Transverse colon (tissue), 4 donors: ENCODE results near the gene MYO16. TPM values are rescaled to one million over a fixed set of nuclear protein-coding genes. Genes with fewer than 3 reads are reported as not detected.

Experiments used
- DNase-seq: peaks from one replicate; pipeline ENCODE4 v3.0.0-alpha.2; 2019
- H3K27ac ChIP-seq, 4 donors: fragments of 200-600 bp; sonication (generic); 2 replicates each; pipeline ENCODE4 v1.5.1; 2016 to 2018; ENCODE audit warnings: inconsistent platforms in 4 of 4
- H3K27me3 ChIP-seq: fragments of 200-600 bp; sonication (generic); 2 replicates; pipeline ENCODE4 v1.5.1; 2017; ENCODE audit warnings: inconsistent platforms
- H3K36me3 ChIP-seq, 4 donors: fragments of 200-600 bp; sonication (generic); 2 replicates each; pipeline ENCODE4 v1.5.1; 2017 to 2019; ENCODE audit warnings: inconsistent platforms in 4 of 4
- H3K4me1 ChIP-seq, 4 donors: fragments of 200-600 bp; sonication (generic); 2 replicates each; pipeline ENCODE4 v1.5.1; 2017 to 2020; ENCODE audit warnings: inconsistent platforms in 4 of 4
- H3K4me3 ChIP-seq, 4 donors: fragments of 200-600 bp; sonication (generic); 1 replicate in 1 of 4; 2 replicates in 3 of 4; pipeline versions ENCODE4 v1.5.1 to v1.6.1; 2017 to 2019; ENCODE audit warnings: inconsistent platforms in 4 of 4
- H3K9me3 ChIP-seq, 2 donors: fragments of 200-600 bp; sonication (generic); 2 replicates each; pipeline ENCODE4 v1.5.1; 2017 to 2019; ENCODE audit warnings: inconsistent platforms in 2 of 2
- EP300 ChIP-seq: sonication (generic); formaldehyde crosslinking; IDR thresholded peaks from one replicate; pipeline ENCODE4 v1.6.1; 2017; ENCODE audit warnings: antibody characterized with exemption, low read depth
- POLR2A ChIP-seq: fragments of 450-650 bp; IDR thresholded peaks from one replicate; pipeline ENCODE4 v1.6.1; 2016; ENCODE audit warnings: antibody characterized with exemption, mild to moderate bottlenecking, moderate library complexity
- POLR2AphosphoS5 ChIP-seq, 3 donors: sonication (generic); formaldehyde crosslinking; IDR thresholded peaks; one replicate each; pipeline ENCODE4 v1.6.1; 2016; ENCODE audit warnings: antibody characterized with exemption in 3 of 3
- WGBS, 2 donors: methylation state at CpG; one replicate each; pipeline ENCODE4 v1.1.5; 2018; ENCODE audit warnings: low coverage in 1 of 2; 5-methylcytosine and 5-hydroxymethylcytosine counted together
- in situ Hi-C, 4 donors: fragments of 200-750 bp; cut with MboI; loops; one replicate each; pipeline versions ENCODE4 v1.15.0 to v1.15.1; 2017; ENCODE audit warnings: low sequenced_read_pairs in 3 of 4, low pct_ligation_motif_present in 1 of 4, low pct_unique_long_range_greater_than_20kb in 1 of 4
- intact Hi-C: fragments of 100-400 bp; cut with DNase I; formaldehyde crosslinking; loops from one replicate; pipeline ENCODE4 v1.15.1; 2023; ENCODE audit warnings: low total_unique reads
- total RNA-seq, 4 donors: library from RNA; depleted of rRNA; stranded (reverse); fragments of >200 nt; gene quantifications; one replicate each; pipeline ENCODE4 v1.1.0, GENCODE V29; 2016
- TF ChIP-seq, protein P1 (sequence below), 5 experiments: fragments of 200-600 bp in 3 of 5; fragments of 450-650 bp in 2 of 5; sonication (generic) in 3 of 5; IDR thresholded peaks; 1 replicate in 2 of 5; 2 replicates in 3 of 5; pipeline ENCODE4 v1.5.1; 2016 to 2017; ENCODE audit warnings: antibody characterized with exemption in 5 of 5, inconsistent platforms in 3 of 5, mild to moderate bottlenecking in 2 of 5, moderate library complexity in 1 of 5

Gene MYO16
- total RNA-seq, 4 donors from 2014 or later: under 0.01 to 3.4 TPM; not detected in 2

DNA sequence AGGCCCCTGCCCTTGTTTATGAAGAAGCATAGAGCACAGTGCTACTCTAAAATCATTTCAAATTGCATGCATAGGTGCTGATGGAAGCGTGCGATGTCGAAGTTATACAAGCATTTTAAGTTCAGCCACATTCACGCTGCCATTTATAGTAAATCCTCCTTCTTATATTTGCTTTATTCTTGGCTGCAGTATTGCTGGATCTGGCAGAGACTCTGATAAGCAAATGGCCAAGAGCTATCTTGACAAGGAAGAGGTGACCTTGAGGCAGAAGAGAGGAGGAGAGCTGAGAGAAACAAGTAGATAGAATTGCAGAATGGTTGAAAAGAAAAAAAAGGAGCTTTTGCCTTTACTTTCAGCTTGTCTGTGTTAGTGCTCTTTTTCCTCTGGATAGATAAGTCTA is 18.9 kb upstream of the MYO16 start:
- 88 to 100% methylated on average over 2 to 4 of the region's 4 CpGs for WGBS, 2 donors
- Histone ChIP-seq H3K9me3 (peaks cover 0 to 3% of the 10 kb centered on the region in 2 donors), H3K36me3 (no peaks in the 10 kb centered on the region), H3K27me3 (no peaks in the 10 kb centered on the region), H3K27ac (no peak overlapping the region), H3K4me3 (no peak overlapping the region), H3K4me1 (no peaks in the 10 kb centered on the region)
- no peak for DNase-seq
- in situ Hi-C loops: loop anchor here in 1 of 4 donors (25.0 kb wide), 1 partner anchor 277 kb away; no protein-coding TSS in a partner anchor
- intact Hi-C loops: no loop called here
- TF ChIP-seq POLR2A (no peak), POLR2AphosphoS5 (IDR thresholded peaks at IDR 0.05) (no peak), EP300 (no peak)

DNA sequence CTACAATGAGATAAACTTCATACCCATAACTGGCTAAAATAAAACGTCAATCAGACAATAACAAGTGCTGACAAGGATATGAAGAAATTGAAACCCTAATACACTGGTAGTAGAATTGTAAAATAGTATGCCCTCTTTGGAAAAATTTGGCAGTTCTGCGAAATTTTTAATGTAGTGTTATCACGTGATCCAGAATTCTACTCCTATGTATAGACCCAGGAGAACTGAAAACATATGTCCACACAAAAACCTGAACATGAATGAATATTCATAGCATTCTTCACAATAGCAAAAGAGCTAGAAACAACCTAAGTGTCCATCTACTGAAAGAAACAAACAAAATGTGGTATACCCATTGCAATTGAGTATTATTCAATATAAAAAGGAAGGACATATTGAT is 14.2 kb upstream of the MYO16 start:
- no peaks in the 10 kb centered on the region for H3K4me1 ChIP-seq
- TF ChIP-seq POLR2AphosphoS5 (IDR thresholded peaks at IDR 0.05) (no peak), POLR2A (no peak), EP300 (no peak)
- TF ChIP-seq, protein P1, sequence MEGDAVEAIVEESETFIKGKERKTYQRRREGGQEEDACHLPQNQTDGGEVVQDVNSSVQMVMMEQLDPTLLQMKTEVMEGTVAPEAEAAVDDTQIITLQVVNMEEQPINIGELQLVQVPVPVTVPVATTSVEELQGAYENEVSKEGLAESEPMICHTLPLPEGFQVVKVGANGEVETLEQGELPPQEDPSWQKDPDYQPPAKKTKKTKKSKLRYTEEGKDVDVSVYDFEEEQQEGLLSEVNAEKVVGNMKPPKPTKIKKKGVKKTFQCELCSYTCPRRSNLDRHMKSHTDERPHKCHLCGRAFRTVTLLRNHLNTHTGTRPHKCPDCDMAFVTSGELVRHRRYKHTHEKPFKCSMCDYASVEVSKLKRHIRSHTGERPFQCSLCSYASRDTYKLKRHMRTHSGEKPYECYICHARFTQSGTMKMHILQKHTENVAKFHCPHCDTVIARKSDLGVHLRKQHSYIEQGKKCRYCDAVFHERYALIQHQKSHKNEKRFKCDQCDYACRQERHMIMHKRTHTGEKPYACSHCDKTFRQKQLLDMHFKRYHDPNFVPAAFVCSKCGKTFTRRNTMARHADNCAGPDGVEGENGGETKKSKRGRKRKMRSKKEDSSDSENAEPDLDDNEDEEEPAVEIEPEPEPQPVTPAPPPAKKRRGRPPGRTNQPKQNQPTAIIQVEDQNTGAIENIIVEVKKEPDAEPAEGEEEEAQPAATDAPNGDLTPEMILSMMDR (IDR thresholded peaks at IDR 0.05): no peak
- no peak overlapping the region for H3K4me3 ChIP-seq
- WGBS, 2 donors: 69 to 100% methylated on average over 1 to 3 of the region's 3 CpGs
- no peaks in the 10 kb centered on the region for H3K9me3 ChIP-seq
- intact Hi-C loops: no loop called here
- no peak for DNase-seq
- in situ Hi-C loops: loop anchor here in 1 of 4 donors (25.0 kb wide), 1 partner anchor 272 kb away; no protein-coding TSS in a partner anchor
- no peaks in the 10 kb centered on the region for H3K36me3 ChIP-seq
- H3K27ac ChIP-seq: no peak overlapping the region
- no peaks in the 10 kb centered on the region for H3K27me3 ChIP-seq

DNA sequence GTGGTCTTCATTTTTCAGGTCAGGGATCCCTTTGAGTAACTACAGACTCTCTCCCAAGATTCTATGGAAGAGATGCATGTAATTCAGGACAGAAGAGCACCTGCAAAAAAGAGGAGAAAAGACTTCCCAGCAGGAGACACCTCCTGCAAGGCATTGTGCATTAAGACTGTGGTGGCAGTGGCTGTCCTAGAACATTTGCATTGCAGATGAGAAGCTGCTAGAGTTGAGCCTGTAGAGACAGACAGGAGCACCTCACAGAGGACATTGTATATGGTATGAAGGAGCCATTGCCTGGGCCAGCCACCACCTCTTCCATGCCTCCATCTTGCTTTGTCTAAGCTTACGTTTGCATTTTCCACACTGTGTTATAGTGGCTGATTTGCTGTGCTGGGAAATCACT is 11.2 kb upstream of the MYO16 start:
- H3K9me3 ChIP-seq: no peaks in the 10 kb centered on the region
- no peaks in the 10 kb centered on the region for H3K4me1 ChIP-seq
- H3K27me3 ChIP-seq: no peaks in the 10 kb centered on the region
- TF ChIP-seq, protein P1 (IDR thresholded peaks at IDR 0.05): no peak
- no peak for TF ChIP-seq POLR2A
- no peak for TF ChIP-seq EP300
- no peak for TF ChIP-seq POLR2AphosphoS5 (IDR thresholded peaks at IDR 0.05)
- H3K4me3 ChIP-seq: no peak overlapping the region
- in situ Hi-C loops: loop anchor here in 1 of 4 donors (25.0 kb wide), 1 partner anchor 269 kb away; no protein-coding TSS in a partner anchor
- 59% methylated on average over 1 of the region's 1 CpG; no CpG with 5 or more reads in 1 of the 2 donors for WGBS, 2 donors
- DNase-seq: no peak
- H3K27ac ChIP-seq: no peak overlapping the region
- H3K36me3 ChIP-seq: no peaks in the 10 kb centered on the region
- intact Hi-C loops: no loop called here

DNA sequence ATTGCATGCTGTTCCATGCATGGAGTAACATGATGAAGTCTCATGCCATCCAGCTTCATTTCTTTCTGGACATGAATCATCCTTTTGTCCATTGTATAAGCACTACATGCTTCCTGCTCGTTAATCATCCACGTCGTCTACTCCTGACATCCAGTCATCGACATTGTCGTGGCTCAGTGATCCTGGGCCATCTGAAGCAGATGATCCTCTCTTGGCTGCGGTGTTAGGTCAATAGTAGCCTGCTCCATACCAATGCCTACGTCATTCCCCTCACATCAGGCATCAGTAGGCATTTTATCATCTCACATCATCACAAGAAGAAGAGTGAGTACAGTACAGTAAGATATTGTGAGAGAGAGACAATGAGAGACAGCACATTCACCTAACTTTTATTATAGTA is 7.9 kb upstream of the MYO16 start:
- Histone ChIP-seq H3K9me3 (no peaks in the 10 kb centered on the region), H3K36me3 (no peaks in the 10 kb centered on the region), H3K27ac (no peak overlapping the region), H3K4me3 (no peak overlapping the region), H3K27me3 (no peaks in the 10 kb centered on the region), H3K4me1 (no peaks in the 10 kb centered on the region)
- in situ Hi-C loops (loop anchor here in 1 of 4 donors (25.0 kb wide), 1 partner anchor 266 kb away; no protein-coding TSS in a partner anchor), intact Hi-C loops (no loop called here)
- TF ChIP-seq, protein P1 (IDR thresholded peaks at IDR 0.05): no peak
- TF ChIP-seq EP300 (no peak), POLR2AphosphoS5 (IDR thresholded peaks at IDR 0.05) (no peak), POLR2A (no peak)
- no peak for DNase-seq
- WGBS, 2 donors: 35 to 71% methylated on average over 2 to 7 of the region's 7 CpGs

DNA sequence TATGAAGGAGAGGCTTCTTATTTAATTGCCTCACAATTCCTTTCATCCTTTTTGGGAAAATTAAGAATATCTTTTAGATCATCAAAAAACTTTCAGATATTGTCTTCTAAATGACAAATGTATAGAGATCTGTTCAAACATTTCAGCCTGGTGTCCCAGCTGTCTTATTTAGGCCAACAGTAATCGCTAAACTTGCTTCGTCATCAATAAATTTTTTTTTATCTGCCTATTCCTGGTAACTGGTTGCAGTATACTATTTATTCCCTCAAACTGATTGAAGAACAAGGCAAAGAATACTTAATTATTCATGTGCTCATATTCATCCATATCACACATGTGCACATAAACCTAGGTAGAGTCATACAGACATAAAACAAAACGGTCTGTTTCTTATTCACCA is 5.3 kb upstream of the MYO16 start:
- in situ Hi-C loops: loop anchor here in 1 of 4 donors (25.0 kb wide), 1 partner anchor 263 kb away; no protein-coding TSS in a partner anchor
- intact Hi-C loops: no loop called here
- Histone ChIP-seq H3K27me3 (no peaks in the 10 kb centered on the region), H3K27ac (no peak overlapping the region), H3K4me3 (no peak overlapping the region), H3K36me3 (no peaks in the 10 kb centered on the region), H3K4me1 (no peaks in the 10 kb centered on the region), H3K9me3 (no peaks in the 10 kb centered on the region)
- no peak for DNase-seq
- WGBS, 2 donors: 78 to 79% methylated on average over 3 of the region's 3 CpGs
- TF ChIP-seq POLR2AphosphoS5 (IDR thresholded peaks at IDR 0.05) (no peak), EP300 (no peak), POLR2A (no peak)
- TF ChIP-seq, protein P1 (IDR thresholded peaks at IDR 0.05): no peak
